ENCODE results near the gene HERC4.
"Not testable (repeated sequence)": the region's sequence is repeated elsewhere in the genome, so short reads cannot be mapped to it uniquely, and the experiment has no call there.

The HERC4 gene

DNA sequence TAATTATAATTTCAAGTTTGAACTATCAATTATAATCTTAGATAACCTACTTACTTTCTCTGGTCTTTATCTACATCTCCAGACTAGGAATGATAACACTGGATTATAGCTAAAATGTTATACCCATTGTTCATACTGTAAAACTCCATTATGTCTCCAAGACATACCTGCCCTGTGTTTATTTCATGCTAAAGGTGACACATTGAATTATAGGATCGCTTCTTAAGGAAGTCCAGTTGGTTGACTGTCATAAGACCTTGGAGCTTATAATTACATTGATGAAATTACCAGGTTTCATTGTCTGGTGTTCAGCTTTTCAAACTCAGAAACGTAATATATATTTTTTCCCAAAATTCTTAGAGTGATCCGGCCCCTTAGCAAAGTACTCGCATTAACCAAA is 15.5 kb upstream of the HERC4 start:
- DNase-seq = no peak

DNA sequence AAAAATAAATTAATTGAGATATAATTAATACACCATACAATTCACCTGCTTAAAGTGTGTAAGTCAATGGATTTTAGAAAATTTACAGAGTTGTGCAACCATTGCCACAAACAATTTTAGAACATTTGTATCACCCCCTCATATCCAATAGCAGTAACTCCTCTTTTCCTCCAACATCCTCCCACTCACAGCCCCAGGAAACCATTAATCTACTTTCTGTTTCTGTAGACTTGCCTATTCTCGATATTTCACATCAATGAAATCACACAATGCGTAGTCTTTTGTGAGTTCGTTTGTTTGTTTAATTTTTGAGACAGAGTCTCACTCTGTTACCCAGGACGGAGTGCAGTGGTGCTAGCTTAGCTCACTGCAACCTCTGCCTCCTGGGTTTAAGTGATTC is 13.7 kb upstream of the HERC4 start:
- no peak for DNase-seq

DNA sequence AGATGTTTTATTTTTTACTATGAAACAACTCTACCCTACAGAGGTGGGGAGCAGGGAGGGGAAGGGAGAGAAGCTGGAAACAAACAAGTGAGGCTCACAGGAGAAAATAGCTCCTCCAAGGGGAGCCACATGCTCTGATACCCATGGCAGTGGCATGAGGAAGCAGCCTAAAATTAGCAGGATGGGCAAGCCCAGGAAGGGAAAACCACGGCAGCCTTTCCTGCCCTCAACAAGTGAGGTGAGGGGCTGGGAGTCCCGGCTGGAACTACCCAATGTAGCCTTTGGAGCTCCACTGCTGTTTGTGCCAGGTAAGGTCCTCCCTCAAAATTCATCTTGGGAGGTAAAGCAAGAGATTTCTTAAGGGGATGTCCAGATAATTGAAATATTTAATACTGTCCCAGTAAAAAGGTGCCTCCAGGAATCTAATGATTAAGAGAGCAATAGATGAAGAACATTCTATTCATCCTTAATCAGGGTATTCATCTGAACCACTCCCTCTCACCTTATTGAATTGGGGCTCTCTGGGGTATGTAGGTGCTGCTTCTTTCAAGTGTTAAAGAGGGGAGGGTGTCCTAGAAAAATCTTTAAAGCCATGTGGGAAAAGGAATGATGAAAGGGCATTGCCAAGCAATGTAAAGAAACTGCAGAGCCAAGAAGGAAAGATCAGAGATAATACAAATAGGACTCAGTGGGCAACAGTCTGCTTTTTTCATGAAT is 12.8 kb upstream of the HERC4 start:
- DNase-seq = no peak

DNA sequence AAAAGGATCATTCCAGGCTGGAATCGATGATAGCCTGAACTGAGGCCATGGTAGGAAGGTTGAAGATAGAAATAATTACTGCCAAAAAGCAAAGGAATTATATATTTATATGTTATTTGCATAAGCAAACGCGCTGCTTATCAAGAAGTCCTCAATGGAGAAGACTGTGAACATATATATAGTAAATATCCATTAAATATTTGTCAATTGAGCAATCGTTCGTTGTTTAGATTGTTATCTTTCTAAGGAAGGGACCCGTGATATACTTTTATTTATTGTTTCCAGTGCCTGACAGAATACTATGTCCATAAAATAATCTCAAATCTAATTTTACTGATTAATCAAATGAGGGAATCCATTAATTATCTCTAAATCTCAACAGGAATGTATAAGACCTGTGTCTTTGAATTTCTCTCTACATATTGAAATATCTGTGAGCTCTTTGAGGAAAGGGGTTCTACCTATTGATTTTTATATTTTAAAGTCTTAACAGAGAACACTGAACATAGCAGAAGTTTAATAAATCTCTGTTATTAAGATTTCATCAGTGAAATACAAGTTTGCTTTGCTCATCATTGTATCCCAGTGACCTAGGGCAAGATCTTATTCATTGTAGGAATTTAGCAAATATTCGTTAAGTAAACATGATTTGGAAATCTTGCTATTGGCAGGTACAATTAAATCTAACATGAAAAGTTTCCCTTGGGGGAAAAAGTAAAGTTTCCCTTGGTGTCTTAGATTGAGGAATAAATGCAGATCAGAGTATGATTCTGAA is 12.0 kb upstream of the HERC4 start:
- no peak for DNase-seq

DNA sequence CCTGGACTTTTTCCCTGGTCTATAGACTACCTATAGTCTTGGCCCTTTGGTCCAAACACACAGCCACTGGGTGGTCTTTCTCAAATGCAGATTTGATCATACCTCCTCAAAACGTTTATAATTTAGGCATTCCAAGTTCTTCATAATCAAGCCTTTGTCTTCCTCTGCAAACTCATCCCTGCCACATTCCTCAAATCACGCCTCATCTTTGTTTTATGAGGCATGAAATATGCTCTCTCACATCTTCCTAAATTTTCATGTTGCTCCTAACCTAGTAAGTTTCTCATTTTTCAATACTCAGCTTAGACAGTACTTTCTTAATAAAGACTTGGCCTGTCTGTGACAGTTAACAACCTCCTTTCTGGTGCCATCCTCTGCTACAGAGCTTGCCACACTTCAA is 10.9 kb upstream of the HERC4 start:
- DNase-seq = no peak

DNA sequence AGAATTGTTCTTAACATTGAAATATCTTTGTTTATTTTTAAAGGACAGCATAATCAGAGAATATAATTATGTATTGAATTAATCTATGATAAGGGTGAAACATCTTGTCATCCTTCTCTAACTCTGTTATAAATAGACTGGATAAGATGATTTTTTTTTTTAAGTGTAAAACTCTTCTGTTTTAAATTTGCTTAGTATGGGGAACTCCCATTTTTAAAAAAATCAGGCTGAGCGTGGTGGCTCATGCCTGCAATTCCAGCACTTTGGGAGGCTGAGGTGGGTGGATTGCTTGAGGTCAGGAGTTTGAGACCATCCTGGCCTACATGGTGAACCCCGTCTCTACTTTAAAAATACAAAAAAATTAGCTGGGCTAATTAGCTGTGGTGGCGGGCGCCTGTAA is 9.4 kb upstream of the HERC4 start:
- no peak for DNase-seq

DNA sequence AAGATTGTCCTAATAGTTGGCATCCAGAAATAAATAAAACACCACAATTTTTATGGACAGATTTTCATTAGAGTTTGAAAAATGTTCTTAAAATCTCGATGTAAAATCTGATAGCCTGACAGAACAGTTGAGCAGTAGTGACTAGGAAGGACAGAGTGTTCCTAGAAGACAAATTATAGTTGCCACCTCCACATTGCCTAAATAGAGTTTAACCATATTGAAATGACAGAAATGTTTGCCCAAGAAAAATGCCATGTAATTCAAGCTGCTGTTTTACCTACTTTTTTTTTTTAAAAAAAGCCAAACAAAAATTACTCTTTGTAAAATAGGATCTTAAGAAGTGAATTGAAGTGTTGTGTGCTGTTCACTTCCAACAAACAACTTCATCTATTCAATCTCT is 8.9 kb upstream of the HERC4 start:
- DNase-seq = no peak

DNA sequence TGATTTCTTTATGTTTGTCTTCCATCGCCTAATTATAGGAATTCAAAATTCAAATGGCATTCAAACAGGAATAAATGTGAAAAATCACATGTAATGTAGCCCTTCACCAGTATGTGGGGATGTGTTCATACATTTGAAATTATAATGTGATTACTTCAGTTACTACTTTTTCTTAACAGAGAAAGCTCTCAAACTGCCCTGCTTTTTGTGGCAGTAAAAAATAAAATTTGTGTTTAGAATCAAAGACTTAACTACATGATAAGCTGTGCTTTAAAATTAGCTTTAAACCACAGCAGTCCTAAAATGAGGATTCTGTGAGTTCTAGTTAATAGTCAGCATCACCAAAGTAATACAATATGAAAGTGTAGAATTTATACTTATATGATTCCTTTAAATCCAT is 7.8 kb upstream of the HERC4 start:
- no peak for DNase-seq

DNA sequence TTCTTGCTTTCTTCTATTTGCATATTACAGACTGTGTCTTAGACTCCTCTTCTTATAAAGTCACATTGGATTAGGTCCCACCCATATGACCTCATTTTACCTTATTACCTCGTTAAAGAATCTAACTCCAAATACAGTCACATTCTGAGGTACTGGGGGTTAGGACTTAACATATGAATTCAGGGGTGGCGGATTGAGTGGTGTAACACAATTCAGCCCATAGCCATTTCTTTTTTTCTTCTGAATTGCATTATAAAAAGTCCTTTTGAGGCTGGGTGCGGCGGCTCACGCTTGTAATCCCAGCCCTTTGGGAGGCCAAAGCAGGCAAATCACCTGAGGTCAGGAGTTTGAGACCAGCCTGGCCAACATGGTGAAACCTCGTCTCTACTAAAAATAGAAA is 6.8 kb upstream of the HERC4 start:
- DNase-seq = no peak

DNA sequence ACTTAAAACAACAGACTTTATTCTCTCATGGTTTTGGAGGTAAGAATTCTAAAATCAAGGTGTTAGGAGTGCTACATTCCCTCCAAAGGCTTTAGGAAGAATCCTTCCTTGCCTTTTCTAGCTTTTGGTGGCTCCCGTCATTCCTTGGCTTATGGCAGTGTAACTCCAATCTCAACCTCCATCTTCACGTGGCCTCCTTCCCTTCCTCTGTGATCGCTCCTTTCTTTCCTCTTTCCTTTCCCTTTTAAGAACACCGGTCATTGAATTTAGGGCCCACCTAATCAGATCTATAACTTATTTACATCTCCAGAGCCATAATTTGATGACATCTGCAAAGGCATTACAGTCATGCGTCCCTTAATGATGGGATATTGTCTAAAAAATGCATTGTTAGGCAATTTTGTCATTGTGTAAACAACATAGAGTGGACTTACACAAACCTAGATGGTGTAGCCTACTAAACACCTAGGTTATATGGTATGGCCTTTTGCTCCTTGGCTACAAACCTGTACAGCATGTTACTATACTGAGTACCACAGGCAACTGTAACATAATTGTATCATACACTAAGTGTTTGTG is 5.9 kb upstream of the HERC4 start:
- DNase-seq = no peak

DNA sequence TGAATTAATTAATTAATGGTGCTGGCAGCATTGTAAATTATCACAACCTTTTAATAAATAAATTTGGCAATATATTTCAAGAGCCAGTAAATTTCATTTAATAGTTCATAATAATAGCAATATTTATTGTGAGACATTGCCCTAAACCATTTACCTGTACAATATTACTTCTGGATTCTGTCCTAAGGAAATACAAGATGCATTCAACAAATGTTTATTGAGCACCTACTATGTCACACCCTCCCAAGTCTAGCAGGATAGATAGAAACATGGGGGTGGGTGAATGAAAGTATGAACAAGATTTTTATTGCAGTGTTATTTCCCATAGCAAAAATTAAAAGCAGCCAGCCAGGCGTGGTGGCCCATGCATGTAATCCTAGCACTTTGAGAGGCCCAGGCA is 4.4 kb upstream of the HERC4 start:
- no peak for DNase-seq

DNA sequence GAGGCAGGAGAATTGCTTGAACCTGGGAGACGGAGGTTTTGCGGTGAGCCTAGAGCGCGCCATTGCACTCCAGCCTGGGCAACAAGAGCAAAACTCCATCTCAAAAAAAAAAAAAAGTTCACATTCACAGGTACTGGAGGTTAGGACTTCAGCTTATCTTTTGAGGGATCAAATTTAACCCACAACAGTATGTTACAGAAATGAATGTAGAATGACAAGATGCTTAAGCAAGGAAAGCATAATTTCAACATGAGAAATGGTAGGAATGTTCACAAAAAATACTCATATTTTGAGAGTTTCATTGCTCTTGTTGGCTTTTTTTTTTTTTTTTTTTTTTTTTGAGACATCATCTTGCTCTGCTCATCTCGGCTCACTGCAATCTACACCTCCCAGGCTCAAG is 1.9 kb upstream of the HERC4 start:
- no peak for DNase-seq

DNA sequence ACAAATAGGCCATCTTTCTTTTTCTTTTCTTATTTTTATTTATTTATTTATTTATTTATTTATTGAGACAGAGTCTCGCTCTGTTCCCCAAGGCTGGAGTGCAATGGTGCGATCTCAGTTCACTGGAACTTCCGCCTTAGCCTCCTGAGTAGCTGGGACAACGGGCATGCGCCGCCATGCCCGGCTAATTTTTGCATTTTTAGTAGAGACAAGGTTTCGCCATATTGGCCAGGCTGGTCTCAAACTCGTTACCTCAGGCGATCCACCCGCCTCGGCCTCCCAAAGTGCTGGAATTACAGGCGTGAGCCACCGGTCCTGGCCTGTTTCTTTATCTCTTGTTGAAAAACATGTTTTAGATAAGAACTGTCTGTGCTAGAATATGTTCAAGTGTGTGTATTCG is 998 bp upstream of the HERC4 start:
- DNase-seq = not testable (repeated sequence)

DNA sequence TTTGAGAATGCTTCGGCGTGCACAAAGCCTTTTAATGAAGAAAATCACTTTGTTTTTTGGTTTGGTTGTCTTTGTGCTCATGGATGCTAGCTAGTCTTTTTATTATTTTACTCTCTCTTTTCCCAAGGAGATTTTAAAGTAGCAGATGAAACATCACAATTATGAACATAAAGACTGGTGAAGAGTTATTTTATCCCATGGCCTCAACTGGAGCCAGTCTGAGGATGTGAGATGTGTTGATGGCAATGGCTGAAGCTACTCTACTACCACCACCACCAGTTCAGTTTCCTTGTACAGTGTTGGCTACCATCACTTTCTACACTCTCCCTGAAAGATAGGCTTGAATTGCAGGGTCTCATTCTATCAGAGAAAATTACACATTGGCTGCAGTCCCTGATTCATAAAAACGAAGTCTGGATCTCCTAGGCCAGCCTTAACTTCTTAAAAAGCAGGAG is 494 bp upstream of the HERC4 start:
- no peak for DNase-seq

DNA sequence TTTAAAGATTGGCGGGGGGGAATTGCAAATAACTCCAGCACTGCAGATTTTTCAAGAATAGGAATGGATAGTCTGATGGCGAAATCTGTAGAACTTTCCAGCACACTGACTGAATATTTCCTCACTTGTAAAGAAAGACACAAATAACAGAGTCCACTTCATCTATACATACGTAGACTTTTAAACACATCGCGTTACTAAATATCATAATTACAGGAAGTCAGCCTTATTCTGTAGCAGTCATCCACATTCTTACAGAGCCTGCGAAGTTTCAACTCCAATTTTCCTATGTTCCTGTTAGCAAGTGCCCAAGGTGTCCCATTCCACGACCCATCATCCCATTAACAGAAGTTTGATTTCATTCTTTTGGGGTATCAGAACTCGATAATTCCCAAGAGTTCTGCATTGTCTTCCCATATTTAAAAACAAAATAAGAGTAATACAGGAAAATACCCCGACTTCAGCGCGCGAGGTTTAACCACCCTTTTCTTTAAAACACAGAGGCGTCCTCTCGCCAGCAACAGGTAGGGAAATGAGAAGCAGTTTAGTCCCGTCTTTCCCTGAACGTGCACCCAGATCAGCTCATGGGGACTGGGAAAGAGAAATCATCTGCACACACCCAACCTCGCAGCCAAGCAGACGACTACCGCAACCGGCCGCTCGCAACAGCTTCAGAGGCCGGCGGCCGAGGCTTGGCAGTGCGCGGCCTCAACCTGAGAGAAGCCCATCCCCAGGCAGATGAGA is 880 bp downstream of the HERC4 start:
- DNase-seq = no peak

DNA sequence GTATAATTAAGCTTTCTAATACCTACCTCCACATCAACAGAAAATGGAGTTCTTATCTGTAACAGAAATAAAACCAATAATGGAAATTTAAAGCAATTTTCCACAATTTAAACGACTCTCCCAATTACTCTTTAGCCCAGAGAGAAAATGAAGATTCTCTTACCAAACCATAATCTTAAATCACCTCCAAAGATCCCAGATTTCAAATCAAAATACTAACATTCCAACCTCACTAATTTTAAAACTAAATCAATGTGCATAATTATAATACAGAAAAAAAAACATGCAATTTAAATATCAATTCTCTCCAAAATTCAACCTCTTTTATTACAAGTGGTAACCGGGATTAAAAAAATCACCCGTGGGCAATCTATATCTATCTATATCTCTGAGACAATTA is 1.5 kb downstream of the HERC4 start:
- no peak for DNase-seq

DNA sequence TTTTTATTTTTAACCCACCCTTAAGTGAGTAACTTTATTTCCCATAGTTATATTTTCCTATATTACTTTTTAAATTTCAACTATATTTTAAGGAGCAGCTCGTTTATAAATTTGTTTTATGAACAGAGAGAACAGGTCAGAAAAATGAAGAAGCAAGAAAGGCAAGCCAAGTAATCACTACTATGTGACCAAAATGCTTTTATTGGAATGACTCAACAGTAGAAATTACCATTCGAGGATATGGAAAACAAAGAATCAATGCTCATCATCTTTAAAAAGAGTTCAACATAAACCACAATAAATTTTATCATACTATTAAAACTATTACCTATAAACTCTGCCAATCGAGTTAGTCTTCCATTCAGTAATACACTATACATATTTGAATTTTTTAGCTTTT is 7.6 kb downstream of the HERC4 start:
- no peak for DNase-seq

DNA sequence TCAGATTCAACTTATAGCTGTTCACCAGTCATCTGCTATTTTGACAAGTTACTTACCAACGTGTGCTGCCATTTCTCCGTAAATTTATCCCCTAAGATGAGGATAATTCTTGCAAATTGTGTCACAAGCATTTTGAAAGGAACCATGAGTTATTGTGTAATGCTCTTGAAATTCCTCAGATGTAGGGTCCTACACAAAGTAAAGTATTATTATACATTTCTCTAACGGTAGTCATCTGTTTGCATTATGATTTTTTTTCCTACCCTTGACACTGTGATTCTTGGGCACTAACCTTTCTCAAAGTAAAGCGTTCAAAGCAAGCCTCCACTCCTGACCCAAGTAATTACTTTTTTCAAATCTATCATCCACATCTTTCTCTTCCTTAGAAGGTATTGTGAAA is 8.1 kb downstream of the HERC4 start:
- no peak for DNase-seq

DNA sequence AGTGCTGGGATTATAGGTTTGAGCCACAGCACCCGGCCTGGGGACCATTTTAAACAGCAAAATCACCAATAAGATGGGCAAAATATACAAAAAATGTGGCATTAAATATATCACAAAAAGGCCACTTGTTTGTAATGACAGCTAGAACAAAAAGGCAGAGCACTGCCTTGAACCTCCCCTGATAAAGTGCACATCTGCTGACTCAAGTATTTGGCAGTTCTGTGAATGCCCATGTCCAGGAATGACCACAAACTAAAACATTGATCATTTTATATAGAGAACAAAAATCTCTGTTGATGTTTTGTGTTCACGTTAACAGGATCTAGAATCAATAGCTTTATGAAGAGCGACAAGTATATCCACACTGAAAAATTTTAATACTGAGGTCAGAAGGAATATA is 21.5 kb downstream of the HERC4 start:
- no peak for DNase-seq

DNA sequence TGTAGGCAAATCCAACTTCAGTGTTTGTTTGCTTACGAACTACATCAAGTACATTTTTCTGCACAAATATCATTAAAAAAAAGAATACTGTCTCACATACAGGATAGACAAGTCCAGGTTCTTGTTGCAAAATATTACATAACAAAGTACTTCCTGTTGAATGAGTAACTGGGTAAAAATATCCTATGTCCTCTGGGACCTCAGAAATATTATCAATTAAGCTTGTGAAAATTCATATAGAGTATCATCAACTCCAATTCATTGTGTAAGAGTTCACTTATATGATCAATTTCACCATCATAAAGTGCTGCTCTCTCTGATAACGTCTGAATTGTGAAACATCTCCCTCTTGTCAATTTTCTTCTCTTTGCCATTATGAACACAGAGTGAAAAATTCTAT is 22.6 kb downstream of the HERC4 start:
- no peak for DNase-seq

DNA sequence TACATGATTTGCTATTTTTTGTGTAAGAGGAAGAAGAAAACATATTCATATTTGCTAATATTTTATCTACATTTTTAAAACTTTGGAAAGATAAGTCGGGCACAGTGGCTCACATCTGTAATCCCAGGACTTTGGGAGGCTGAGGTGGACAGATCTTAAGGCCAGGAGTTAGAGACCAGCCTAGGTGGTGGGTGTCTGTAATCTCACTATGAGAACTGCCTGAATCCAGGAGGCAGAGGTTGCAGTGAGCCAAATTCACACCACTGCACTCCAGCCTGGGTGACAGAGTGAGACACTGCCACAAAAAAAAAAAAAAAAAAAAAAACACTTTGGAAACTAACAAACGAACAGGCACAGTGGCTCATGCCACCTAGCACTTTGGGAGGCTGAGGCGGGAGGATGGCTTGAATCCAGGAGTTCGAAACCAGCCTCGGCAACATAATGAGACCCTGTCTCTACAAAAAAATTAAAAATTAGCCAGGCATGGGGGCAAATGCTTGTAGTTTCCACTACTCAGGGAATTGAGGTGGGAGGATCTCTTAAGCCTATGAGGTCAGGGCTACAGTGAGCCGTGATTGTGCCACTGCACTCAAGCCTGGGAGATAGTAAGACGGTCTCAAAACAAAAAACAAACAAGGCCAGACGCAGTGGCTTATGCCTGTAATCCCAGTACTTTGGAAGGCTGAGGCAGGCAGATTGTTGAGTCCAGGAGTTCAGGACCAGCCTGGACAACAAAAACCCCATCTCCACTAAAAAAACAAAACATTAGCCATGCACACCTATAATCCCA is 25.6 kb downstream of the HERC4 start:
- no peak for DNase-seq

DNA sequence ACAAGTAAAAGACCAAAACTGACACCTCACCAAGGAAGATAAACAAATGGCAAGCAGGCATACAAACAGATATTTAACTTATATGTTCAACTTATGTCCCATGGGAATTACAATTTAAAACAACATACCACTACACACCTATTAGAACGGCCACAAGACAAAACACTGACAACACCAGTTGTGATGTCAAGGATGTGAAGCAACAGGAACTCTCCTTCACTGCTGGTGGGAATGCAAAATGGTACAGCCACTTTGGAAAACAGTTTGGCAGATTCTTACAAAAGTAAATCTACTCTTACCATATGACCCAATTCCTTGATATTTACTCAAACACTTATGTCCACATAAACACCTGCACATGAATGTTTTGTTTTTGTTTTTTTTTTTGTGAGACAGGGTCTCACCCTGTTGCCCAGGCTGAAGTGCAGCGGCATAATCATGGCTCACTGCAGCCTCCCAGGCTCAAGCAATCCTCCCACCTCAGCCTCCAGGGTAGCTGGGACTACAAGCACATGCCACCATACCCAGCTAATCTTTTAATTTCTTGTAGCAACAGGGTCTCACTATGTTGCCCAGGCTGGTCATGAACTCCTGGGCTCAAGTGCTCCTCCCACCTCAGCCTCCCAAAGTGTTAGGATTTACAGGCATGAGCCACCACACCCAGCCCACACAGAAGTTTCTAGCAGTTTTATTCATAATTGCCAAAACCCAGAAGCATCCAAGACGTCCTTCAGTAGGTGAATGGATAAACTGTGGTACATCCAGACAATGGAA is 27.3 kb downstream of the HERC4 start:
- no peak for DNase-seq

Measured in right forelimb (tissue), 1 donor.